GM12878 (cell line): ENCODE data around the gene CTNNBL1. TPM values are rescaled to one million over a fixed set of nuclear protein-coding genes. Genes with fewer than 3 reads are reported as not detected.

Experiments used
- ATAC-seq: fragments of 200-7000 bp; cut with Tn5 transposase; 3 replicates; pipeline ENCODE4 v1.9.1; 2020; ENCODE audit warnings: mild to moderate bottlenecking, moderate library complexity
- BruUV-seq: library from RNA; stranded (reverse); fragments of 400-500 nt; replicated peaks from 2 replicates; lab custom pipeline; 2021; lab: Mats Ljungman, UMichigan
- CTCF ChIA-PET: fragments of 300-600 bp; sonication (Branson Sonifier 250); formaldehyde crosslinking; extraction: SDS; loops from one replicate; lab custom pipeline; 2021; ENCODE audit warnings: inconsistent platforms; lab: Yijun Ruan, JAX
- POLR2A ChIA-PET: fragments of 350-600 bp; formaldehyde crosslinking; extraction: SDS; loops from one replicate; lab custom pipeline; 2021; ENCODE audit warnings: inconsistent platforms; lab: Charles Lee
- RAD21 ChIA-PET: fragments of 300-600 bp; sonication (Branson Sonifier 250); formaldehyde crosslinking; loops from one replicate; lab custom pipeline; 2023; ENCODE audit warnings: antibody characterized with exemption; ENCODE audit not compliant: unreplicated experiment; lab: Charles Lee
- SMC1A ChIA-PET: fragments of 300-600 bp; sonication (Branson Sonifier 250); formaldehyde crosslinking; loops from one replicate; lab custom pipeline; 2023; ENCODE audit not compliant: unreplicated experiment, uncharacterized antibody; lab: Charles Lee
- DNase-seq: peaks from one replicate; pipeline ENCODE4 v3.0.0-alpha.2; 2011; ENCODE audit warnings: low read depth, low spot score
- FAIRE-seq: peaks from 3 replicates; lab custom pipeline; 2011; peaks lifted over from hg19 to GRCh38; lab: Jason Lieb, UNC
- H2AFZ ChIP-seq: 2 replicates; pipeline ENCODE4 v1.6.0; 2011; ENCODE audit warnings: low read depth, low read length, control low read depth; ENCODE audit not compliant: control insufficient read depth
- H3K27ac ChIP-seq: 2 replicates; pipeline ENCODE4 v1.5.1; 2011; ENCODE audit warnings: control low read depth; ENCODE audit not compliant: control insufficient read depth, insufficient read depth
- H3K27me3 ChIP-seq, 2 experiments: replicated peaks in 1 of 2; 2 replicates each; pipeline versions ENCODE4 v1.6.0 to v1.6.1; 2011; ENCODE audit warnings: low read length in 1 of 2; ENCODE audit not compliant: control insufficient read depth in 2 of 2, insufficient read depth in 2 of 2
- H3K36me3 ChIP-seq, 2 experiments: 2 replicates each; pipeline ENCODE4 v1.5.1; 2011; ENCODE audit warnings: low read length in 1 of 2; ENCODE audit not compliant: control insufficient read depth in 2 of 2, insufficient read depth in 2 of 2
- H3K4me1 ChIP-seq: 2 replicates; pipeline ENCODE4 v1.6.1; 2011; ENCODE audit warnings: mild to moderate bottlenecking, low read length, moderate library complexity, mixed read lengths; ENCODE audit not compliant: control insufficient read depth, insufficient read depth
- H3K4me2 ChIP-seq: 2 replicates; pipeline ENCODE4 v1.6.0; 2011; ENCODE audit warnings: control low read depth; ENCODE audit not compliant: control insufficient read depth, insufficient read depth
- H3K4me3 ChIP-seq: fragments of 200-600 bp; sonication (generic); 2 replicates; pipeline ENCODE4 v1.5.1; 2016
- H3K79me2 ChIP-seq: 2 replicates; pipeline ENCODE4 v1.6.0; 2011; ENCODE audit warnings: low read length; ENCODE audit not compliant: control insufficient read depth, insufficient read depth
- H3K9ac ChIP-seq: 2 replicates; pipeline ENCODE4 v1.8.0; 2011; ENCODE audit warnings: low read length, control low read depth, mixed read lengths; ENCODE audit not compliant: control insufficient read depth, insufficient read depth
- H3K9me3 ChIP-seq: replicated peaks from 3 replicates; pipeline ENCODE4 v1.5.1; 2011; ENCODE audit warnings: mild to moderate bottlenecking, low read length; ENCODE audit not compliant: control insufficient read depth, insufficient read depth
- H4K20me1 ChIP-seq: 2 replicates; pipeline ENCODE4 v1.6.0; 2011; ENCODE audit not compliant: control insufficient read depth, insufficient read depth
- ASH2L ChIP-seq: fragments of 300-600, 200-600 bp; sonication (generic); IDR thresholded peaks from 2 replicates; pipeline ENCODE4 v1.6.1; 2017; ENCODE audit warnings: low read depth, mild to moderate bottlenecking, borderline replicate concordance
- DPF2 ChIP-seq: fragments of 450-650 bp; IDR thresholded peaks from 2 replicates; pipeline ENCODE4 v1.6.1; 2017; ENCODE audit warnings: mild to moderate bottlenecking
- ELK1 ChIP-seq: IDR thresholded peaks from 2 replicates; pipeline ENCODE4 v1.6.1; 2012; ENCODE audit warnings: low read depth, low read length, improper control_type of control experiment
- MEF2A ChIP-seq: IDR thresholded peaks from 2 replicates; pipeline ENCODE4 v1.6.1; 2011; ENCODE audit warnings: low read depth, mild to moderate bottlenecking, low read length, moderate library complexity; ENCODE audit not compliant: insufficient read depth
- NRF1 ChIP-seq: conservative IDR thresholded peaks from 2 replicates; pipeline ENCODE4 v1.6.1; 2011; ENCODE audit warnings: mild to moderate bottlenecking, low read depth, low read length, improper control_type of control experiment
- PRDM15 ChIP-seq: fragments of 450-650 bp; formaldehyde crosslinking; IDR thresholded peaks from 2 replicates; pipeline ENCODE4 v1.4.0; 2020; ENCODE audit warnings: mild to moderate bottlenecking, moderate library complexity
- SIN3A ChIP-seq: IDR thresholded peaks from 2 replicates; pipeline ENCODE4 v1.6.1; 2012; ENCODE audit warnings: low read depth, low read length, improper control_type of control experiment
- SMC3 ChIP-seq: IDR thresholded peaks from 2 replicates; pipeline ENCODE4 v1.6.1; 2011; ENCODE audit warnings: low read length, improper control_type of control experiment, borderline replicate concordance
- TARDBP ChIP-seq: IDR thresholded peaks from 2 replicates; pipeline ENCODE4 v1.6.1; 2016; ENCODE audit warnings: borderline replicate concordance
- ZBTB11 ChIP-seq: fragments of 450-650 bp; formaldehyde crosslinking; IDR thresholded peaks from 2 replicates; pipeline ENCODE4 v1.5.0; 2022; ENCODE audit warnings: mild to moderate bottlenecking, missing genetic modification characterization
- WGBS: methylation state at CpG from one replicate; pipeline ENCODE4 v1.1.6; 2016; ENCODE audit warnings: low lambda C conversion rate; ENCODE audit not compliant: insufficient replicate concordance, insufficient coverage; ENCODE audit errors: missing lambda C conversion rate; 5-methylcytosine and 5-hydroxymethylcytosine counted together
- in situ Hi-C: fragments of 300-500 bp; cut with MboI; formaldehyde crosslinking; loops from 9 replicates; pipeline ENCODE4 v1.14.3; 2018; ENCODE audit warnings: mixed read lengths
- intact Hi-C: fragments of 100-400 bp; cut with micrococcal nuclease; formaldehyde crosslinking; loops from one replicate; pipeline ENCODE4 v1.14.2; 2022; ENCODE audit not compliant: unreplicated experiment
- polyA plus RNA-seq, 11 experiments: library from polyadenylated mRNA; depleted of rRNA in 4 of 11; unstranded in 6 of 11; stranded (reverse) in 5 of 11; fragments of >200 nt; fragmentation: Nextera tagmentation in 4 of 11; fragmentation: Illumina TruSeq in 1 of 11; extraction: Ambion mirVana in 4 of 11; extraction: Trizol in 1 of 11; gene quantifications; 1 replicate in 1 of 11; 2 replicates in 10 of 11; pipeline versions ENCODE4 v1.2.1 to v1.2.3, GENCODE V29; 2011 to 2016; ENCODE audit warnings: inconsistent platforms in 2 of 11, missing spikeins in 2 of 11, low read depth in 1 of 11
- total RNA-seq, 4 experiments: library from RNA; depleted of rRNA in 3 of 4; stranded (reverse); fragments of >200 nt in 3 of 4; fragmentation: Illumina TruSeq in 1 of 4; extraction: Trizol in 1 of 4; gene quantifications; 2 replicates each; pipeline versions ENCODE4 v1.2.1 to v1.2.3, GENCODE V29; 2013 to 2021

Gene CTNNBL1
- total and polyA plus RNA-seq, 10 of the 15 experiments (the other 5 are each of a cell fraction or from before 2014, with no cell fraction given), result 43.1 to 102 (median 67.8) TPM

GRCh38 chr20:37822141-37822601 lies 128.3 kb downstream of the CTNNBL1 start:
- DNase-seq (no peak), ATAC-seq (no peak), FAIRE-seq (no peak)
- Histone ChIP-seq H3K27me3 (no peaks in the 10 kb centered on the region), H3K4me1 (peaks cover 9% of the 10 kb centered on the region), H2AFZ (no peak overlapping the region), H3K79me2 (no peaks in the 10 kb centered on the region), H3K36me3 (peaks cover 1 to 2% of the 10 kb centered on the region in 2 experiments; a peak in 3 of 4 replicates), H3K9me3 (no peaks in the 10 kb centered on the region), H3K9ac (no peak overlapping the region), H4K20me1 (no peaks in the 10 kb centered on the region), H3K4me3 (no peak overlapping the region), H3K4me2 (no peak overlapping the region), H3K27ac (no peak overlapping the region)
- BruUV-seq, result no TSS peak
- in situ Hi-C loops, result no loop called here
- 83% methylated on average over 6 of the region's 6 CpGs for WGBS
- ChIA-PET RAD21 (no interaction called here), CTCF (interaction anchor here (0.6 kb wide), 1 partner anchor 58 kb away, joined by 3 read pairs; no protein-coding TSS in a partner anchor), SMC1A (interaction anchor here (1.7 kb wide), 1 partner anchor 93 kb away, joined by 3 read pairs; no protein-coding TSS in a partner anchor), POLR2A (interaction anchor here (0.5 kb wide), 1 partner anchor 17 kb away, joined by 5 read pairs; no protein-coding TSS in a partner anchor)
- intact Hi-C loops, result no loop called here
- TF ChIP-seq PRDM15 (CRISPR knock-in tag) (no peak), ELK1 (no peak), ZBTB11 (no peak), ASH2L (no peak), TARDBP (no peak), SIN3A (no peak), MEF2A (no peak), DPF2 (no peak), NRF1 (no peak), SMC3 (no peak)
- TF ChIP-seq, all 136 proteins: peak for 0
